ENCODE results near the gene SPRY1.

The SPRY1 gene

GRCh38 chr4:123433976-123434375 lies 37.4 kb downstream of the SPRY1 start:
- in situ Hi-C loops (cut with MboI; ENCODE audit: low sequenced_read_pairs), result no loop called here

- in situ Hi-C loops (cut with MboI; ENCODE audit: low sequenced_read_pairs), result no loop called here
Measured at GRCh38 chr4:123435246-123436113, 38.9 kb downstream of the SPRY1 start.

- in situ Hi-C loops (cut with MboI; ENCODE audit: low sequenced_read_pairs), result no loop called here
Measured at GRCh38 chr4:123438031-123438430, 41.4 kb downstream of the SPRY1 start.

- in situ Hi-C loops (cut with MboI; ENCODE audit: low sequenced_read_pairs), result no loop called here
Measured at GRCh38 chr4:123443401-123444289, 47.0 kb downstream of the SPRY1 start.

GRCh38 chr4:123444290-123444731 lies 47.7 kb downstream of the SPRY1 start:
- in situ Hi-C loops (cut with MboI; ENCODE audit: low sequenced_read_pairs), result no loop called here

GRCh38 chr4:123446865-123447474 lies 50.4 kb downstream of the SPRY1 start:
- in situ Hi-C loops (cut with MboI; ENCODE audit: low sequenced_read_pairs), result no loop called here

- in situ Hi-C loops (cut with MboI; ENCODE audit: low sequenced_read_pairs), result no loop called here
Measured at GRCh38 chr4:123449362-123449761, 52.8 kb downstream of the SPRY1 start.

- in situ Hi-C loops (cut with MboI; ENCODE audit: low sequenced_read_pairs), result no loop called here
Measured at GRCh38 chr4:123449780-123450179, 53.2 kb downstream of the SPRY1 start.

- in situ Hi-C loops (cut with MboI; ENCODE audit: low sequenced_read_pairs), result no loop called here
Measured at GRCh38 chr4:123450393-123450792, 53.8 kb downstream of the SPRY1 start.

- in situ Hi-C loops (cut with MboI; ENCODE audit: low sequenced_read_pairs), result no loop called here
Measured at GRCh38 chr4:123452616-123453015, 56.0 kb downstream of the SPRY1 start.

GRCh38 chr4:123453061-123453680 lies 56.6 kb downstream of the SPRY1 start:
- in situ Hi-C loops (cut with MboI; ENCODE audit: low sequenced_read_pairs), result no loop called here

Data from HL-60/S4 (cell line).